ENCODE results near the gene SLC2A10.

Gene SLC2A10

DNA sequence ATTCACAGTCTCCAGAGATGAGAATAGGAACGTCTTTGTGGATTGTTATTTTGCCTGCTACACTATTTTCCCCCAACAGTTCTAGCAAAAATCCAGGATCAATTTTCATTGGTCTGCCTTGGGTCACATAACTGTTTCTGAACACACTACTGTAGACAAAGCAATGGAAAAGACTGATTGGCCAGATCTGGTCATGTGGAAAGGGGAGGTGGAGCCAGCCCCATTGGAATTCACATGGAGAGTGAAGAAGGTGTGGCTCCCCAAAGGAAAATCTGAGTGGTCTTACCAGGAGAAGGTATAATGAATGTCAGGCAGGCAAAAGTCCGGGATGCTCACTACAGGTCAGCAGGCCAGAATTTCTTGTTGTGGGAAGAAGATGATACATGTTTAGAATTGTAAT lies 10.7 kb upstream of the SLC2A10 start:
- H3K79me2 ChIP-seq (ENCODE audit: insufficient read depth, low read length), result no peaks in the 10 kb centered on the region
- H3K9me2 ChIP-seq (replicated peaks; ENCODE audit: insufficient read depth, low read length), result no peaks in the 10 kb centered on the region
- H3K27me3 ChIP-seq (ENCODE audit: low read length), result no peaks in the 10 kb centered on the region
- no peak overlapping the region for H3K4me3 ChIP-seq (ENCODE audit: insufficient read depth, low read length, poor library complexity, severe bottlenecking)
- no peaks in the 10 kb centered on the region for H3F3A ChIP-seq (ENCODE audit: insufficient read depth)
- H2AFZ ChIP-seq (ENCODE audit: low read depth, low read length, severe bottlenecking), result no peak overlapping the region
- no peak overlapping the region for H3K27ac ChIP-seq (ENCODE audit: low read depth, low read length)
- H3K36me3 ChIP-seq (ENCODE audit: low read length), result no peaks in the 10 kb centered on the region
- no peaks in the 10 kb centered on the region for H3K9me3 ChIP-seq (ENCODE audit: insufficient read depth, low read length)
- no peak overlapping the region for H3K4me2 ChIP-seq (ENCODE audit: low read depth, low read length, poor library complexity, severe bottlenecking)
- no peak overlapping the region for H3K9ac ChIP-seq (ENCODE audit: low read length)
- TF ChIP-seq EZH2phosphoT487 (conservative IDR thresholded peaks at IDR 0.05; ENCODE audit: low read length), result no peak
- TF ChIP-seq, protein P1, sequence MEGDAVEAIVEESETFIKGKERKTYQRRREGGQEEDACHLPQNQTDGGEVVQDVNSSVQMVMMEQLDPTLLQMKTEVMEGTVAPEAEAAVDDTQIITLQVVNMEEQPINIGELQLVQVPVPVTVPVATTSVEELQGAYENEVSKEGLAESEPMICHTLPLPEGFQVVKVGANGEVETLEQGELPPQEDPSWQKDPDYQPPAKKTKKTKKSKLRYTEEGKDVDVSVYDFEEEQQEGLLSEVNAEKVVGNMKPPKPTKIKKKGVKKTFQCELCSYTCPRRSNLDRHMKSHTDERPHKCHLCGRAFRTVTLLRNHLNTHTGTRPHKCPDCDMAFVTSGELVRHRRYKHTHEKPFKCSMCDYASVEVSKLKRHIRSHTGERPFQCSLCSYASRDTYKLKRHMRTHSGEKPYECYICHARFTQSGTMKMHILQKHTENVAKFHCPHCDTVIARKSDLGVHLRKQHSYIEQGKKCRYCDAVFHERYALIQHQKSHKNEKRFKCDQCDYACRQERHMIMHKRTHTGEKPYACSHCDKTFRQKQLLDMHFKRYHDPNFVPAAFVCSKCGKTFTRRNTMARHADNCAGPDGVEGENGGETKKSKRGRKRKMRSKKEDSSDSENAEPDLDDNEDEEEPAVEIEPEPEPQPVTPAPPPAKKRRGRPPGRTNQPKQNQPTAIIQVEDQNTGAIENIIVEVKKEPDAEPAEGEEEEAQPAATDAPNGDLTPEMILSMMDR (IDR thresholded peaks at IDR 0.05; ENCODE audit: insufficient read depth, low read length, poor library complexity, severe bottlenecking), result no peak
- no peaks in the 10 kb centered on the region for H4K20me1 ChIP-seq (ENCODE audit: low read depth, low read length)

DNA sequence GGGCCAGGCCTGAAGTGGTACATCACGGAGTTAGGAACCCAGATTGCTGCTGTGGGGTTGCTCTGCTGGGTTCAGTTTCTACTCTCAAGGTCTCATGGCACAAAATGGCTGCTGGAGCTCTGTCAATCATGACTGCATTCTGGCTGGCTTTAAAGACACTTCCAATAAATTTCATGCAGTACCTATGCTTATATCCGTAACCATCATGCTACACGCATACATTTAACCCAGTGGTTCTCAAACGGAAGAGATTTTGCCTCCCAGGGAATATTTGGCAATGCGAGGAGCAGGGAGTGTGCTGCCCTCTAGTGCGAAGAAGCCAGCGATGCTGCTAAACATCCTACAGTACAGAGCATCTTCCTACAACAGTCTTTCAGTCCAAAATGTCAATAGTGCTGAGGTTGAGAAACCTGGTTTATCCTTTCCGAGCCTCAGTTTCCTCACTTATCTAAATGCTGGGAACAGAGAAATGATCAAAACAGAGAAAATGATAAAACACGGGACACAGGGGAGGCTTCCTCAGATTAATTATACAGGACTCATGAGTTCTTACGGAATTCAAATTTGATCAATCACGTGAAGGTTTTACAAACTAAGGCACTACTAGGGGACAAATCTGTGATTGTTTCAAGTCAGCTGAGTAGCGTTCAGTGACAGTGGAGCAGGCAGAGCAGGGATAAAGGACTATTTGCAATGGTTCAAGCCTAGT lies 9.6 kb upstream of the SLC2A10 start:
- no peak overlapping the region for H3K27ac ChIP-seq (ENCODE audit: low read depth, low read length)
- no peak overlapping the region for H2AFZ ChIP-seq (ENCODE audit: low read depth, low read length, severe bottlenecking)
- no peaks in the 10 kb centered on the region for H3K9me3 ChIP-seq (ENCODE audit: insufficient read depth, low read length)
- no peaks in the 10 kb centered on the region for H3K27me3 ChIP-seq (ENCODE audit: low read length)
- no peak overlapping the region for H3K4me2 ChIP-seq (ENCODE audit: low read depth, low read length, poor library complexity, severe bottlenecking)
- H3K9ac ChIP-seq (ENCODE audit: low read length), result no peak overlapping the region
- no peaks in the 10 kb centered on the region for H3F3A ChIP-seq (ENCODE audit: insufficient read depth)
- H3K79me2 ChIP-seq (ENCODE audit: insufficient read depth, low read length), result no peaks in the 10 kb centered on the region
- no peaks in the 10 kb centered on the region for H3K36me3 ChIP-seq (ENCODE audit: low read length)
- TF ChIP-seq, protein P1 (IDR thresholded peaks at IDR 0.05; ENCODE audit: insufficient read depth, low read length, poor library complexity, severe bottlenecking), result peak; percentile 45
- TF ChIP-seq EZH2phosphoT487 (conservative IDR thresholded peaks at IDR 0.05; ENCODE audit: low read length), result no peak
- no peaks in the 10 kb centered on the region for H4K20me1 ChIP-seq (ENCODE audit: low read depth, low read length)
- no peak overlapping the region for H3K4me3 ChIP-seq (ENCODE audit: insufficient read depth, low read length, poor library complexity, severe bottlenecking)
- no peaks in the 10 kb centered on the region for H3K9me2 ChIP-seq (replicated peaks; ENCODE audit: insufficient read depth, low read length)

DNA sequence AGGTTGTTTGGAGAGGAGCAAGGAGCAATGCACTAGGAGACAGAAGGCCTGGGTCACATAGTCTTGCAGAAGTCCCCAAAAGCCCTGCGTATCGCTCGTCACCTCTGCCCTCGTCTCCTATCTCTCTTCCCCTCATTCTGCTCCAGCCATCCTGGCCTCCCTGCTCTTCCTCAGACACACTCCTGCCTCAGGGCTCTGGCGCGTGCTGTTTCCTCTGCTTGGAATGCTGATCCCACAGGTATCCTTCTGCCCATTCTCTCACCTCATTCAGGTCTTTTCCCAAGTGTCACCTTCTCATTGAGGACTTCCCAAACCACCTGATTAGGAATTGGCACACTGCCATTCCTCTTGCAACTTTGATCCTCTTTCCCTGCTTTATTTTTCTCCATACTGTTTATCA lies 9.0 kb upstream of the SLC2A10 start:
- Histone ChIP-seq H3K9me2 (replicated peaks; ENCODE audit: insufficient read depth, low read length) (no peaks in the 10 kb centered on the region), H2AFZ (ENCODE audit: low read depth, low read length, severe bottlenecking) (no peak overlapping the region), H3K9ac (ENCODE audit: low read length) (no peak overlapping the region), H3K36me3 (ENCODE audit: low read length) (no peaks in the 10 kb centered on the region), H3K4me2 (ENCODE audit: low read depth, low read length, poor library complexity, severe bottlenecking) (no peak overlapping the region), H3K79me2 (ENCODE audit: insufficient read depth, low read length) (no peaks in the 10 kb centered on the region), H3K4me3 (ENCODE audit: insufficient read depth, low read length, poor library complexity, severe bottlenecking) (no peak overlapping the region), H3K27ac (ENCODE audit: low read depth, low read length) (no peak overlapping the region), H4K20me1 (ENCODE audit: low read depth, low read length) (no peaks in the 10 kb centered on the region), H3K27me3 (ENCODE audit: low read length) (no peaks in the 10 kb centered on the region), H3K9me3 (ENCODE audit: insufficient read depth, low read length) (no peaks in the 10 kb centered on the region), H3F3A (ENCODE audit: insufficient read depth) (no peaks in the 10 kb centered on the region)
- TF ChIP-seq, protein P1 (IDR thresholded peaks at IDR 0.05; ENCODE audit: insufficient read depth, low read length, poor library complexity, severe bottlenecking), result no peak
- no peak for TF ChIP-seq EZH2phosphoT487 (conservative IDR thresholded peaks at IDR 0.05; ENCODE audit: low read length)
